PFSK-1 (cell line): ENCODE measurements around the gene PARP3.

Experiments
- TAF1 ChIP-seq: IDR thresholded peaks from 2 replicates; pipeline ENCODE4 v1.6.1; 2012; ENCODE audit warnings: low read length, control low read depth, borderline replicate concordance; ENCODE audit not compliant: insufficient read depth
- TF ChIP-seq, protein P1 (sequence below), 2 experiments: IDR thresholded peaks; 2 replicates each; pipeline versions ENCODE4 v1.6.1 to v1.8.0; 2011 to 2012; ENCODE audit warnings: low read depth in 2 of 2, low read length in 2 of 2, control low read depth in 1 of 2, inconsistent platforms in 1 of 2, mild to moderate bottlenecking in 1 of 2, moderate library complexity in 1 of 2; ENCODE audit not compliant: insufficient read depth in 1 of 2

DNA sequence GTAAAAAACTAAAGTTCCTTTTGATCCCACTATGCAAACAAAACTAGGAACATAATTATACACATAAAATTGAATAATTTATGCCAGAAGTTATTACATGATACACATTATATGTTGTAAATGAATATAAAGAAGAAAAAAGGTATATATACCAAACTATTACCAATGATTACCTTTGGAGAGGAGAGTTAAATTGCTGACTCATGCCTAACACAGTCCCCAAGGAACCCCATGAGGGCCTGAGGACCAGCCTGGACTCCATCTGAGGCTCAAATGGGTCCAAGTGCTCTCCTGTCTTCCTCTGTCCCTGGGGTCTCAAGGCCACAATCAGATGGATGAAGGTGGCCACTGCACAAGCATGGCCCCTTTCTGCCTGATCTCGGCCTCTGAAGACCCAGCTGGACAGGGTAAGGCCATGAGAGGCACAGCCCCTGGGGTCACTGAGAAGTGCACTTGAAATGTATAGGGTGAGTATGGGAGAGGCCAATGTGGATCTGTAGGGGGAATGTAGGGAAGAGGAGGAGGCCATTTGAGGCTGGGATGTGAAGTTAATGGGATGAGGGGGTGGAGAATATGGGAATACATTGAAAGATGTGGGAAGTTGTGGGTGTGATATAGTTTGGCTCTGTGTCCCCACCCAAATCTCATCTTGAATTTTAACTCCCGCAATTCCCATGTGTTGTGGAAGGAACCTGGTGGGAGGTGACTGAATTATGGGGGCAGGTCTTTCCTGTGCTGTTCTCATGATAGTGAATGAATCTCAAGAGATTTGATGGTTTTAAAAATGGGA lies 37.9 kb upstream of the PARP3 start:
- TF ChIP-seq TAF1: no peak
- TF ChIP-seq, protein P1, sequence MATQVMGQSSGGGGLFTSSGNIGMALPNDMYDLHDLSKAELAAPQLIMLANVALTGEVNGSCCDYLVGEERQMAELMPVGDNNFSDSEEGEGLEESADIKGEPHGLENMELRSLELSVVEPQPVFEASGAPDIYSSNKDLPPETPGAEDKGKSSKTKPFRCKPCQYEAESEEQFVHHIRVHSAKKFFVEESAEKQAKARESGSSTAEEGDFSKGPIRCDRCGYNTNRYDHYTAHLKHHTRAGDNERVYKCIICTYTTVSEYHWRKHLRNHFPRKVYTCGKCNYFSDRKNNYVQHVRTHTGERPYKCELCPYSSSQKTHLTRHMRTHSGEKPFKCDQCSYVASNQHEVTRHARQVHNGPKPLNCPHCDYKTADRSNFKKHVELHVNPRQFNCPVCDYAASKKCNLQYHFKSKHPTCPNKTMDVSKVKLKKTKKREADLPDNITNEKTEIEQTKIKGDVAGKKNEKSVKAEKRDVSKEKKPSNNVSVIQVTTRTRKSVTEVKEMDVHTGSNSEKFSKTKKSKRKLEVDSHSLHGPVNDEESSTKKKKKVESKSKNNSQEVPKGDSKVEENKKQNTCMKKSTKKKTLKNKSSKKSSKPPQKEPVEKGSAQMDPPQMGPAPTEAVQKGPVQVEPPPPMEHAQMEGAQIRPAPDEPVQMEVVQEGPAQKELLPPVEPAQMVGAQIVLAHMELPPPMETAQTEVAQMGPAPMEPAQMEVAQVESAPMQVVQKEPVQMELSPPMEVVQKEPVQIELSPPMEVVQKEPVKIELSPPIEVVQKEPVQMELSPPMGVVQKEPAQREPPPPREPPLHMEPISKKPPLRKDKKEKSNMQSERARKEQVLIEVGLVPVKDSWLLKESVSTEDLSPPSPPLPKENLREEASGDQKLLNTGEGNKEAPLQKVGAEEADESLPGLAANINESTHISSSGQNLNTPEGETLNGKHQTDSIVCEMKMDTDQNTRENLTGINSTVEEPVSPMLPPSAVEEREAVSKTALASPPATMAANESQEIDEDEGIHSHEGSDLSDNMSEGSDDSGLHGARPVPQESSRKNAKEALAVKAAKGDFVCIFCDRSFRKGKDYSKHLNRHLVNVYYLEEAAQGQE (IDR thresholded peaks at IDR 0.05; ENCODE audit: insufficient read depth in 1 of 2, low read depth in 2 of 2, low read length in 2 of 2): no peak
